Epithelial cell of prostate (primary cell): ENCODE data around the gene DNM3.
"Not testable (repeated sequence)": the region's sequence is repeated elsewhere in the genome, so short reads cannot be mapped to it uniquely, and the experiment has no call there.

ENCODE experiments used
- DNase-seq: peaks from one replicate; pipeline ENCODE4 v3.0.0-alpha.2; 2011; ENCODE audit warnings: low read depth, low spot score
- H3K27ac ChIP-seq: fragments of 450-650 bp; 2 replicates; pipeline ENCODE4 v1.5.1; 2017; ENCODE audit warnings: mild to moderate bottlenecking

The DNM3 gene

GRCh38 chr1:172363852-172364251 is 522.6 kb downstream of the DNM3 start:
- DNase-seq, result no peak
- H3K27ac ChIP-seq, result no peak overlapping the region

- not testable (repeated sequence) for H3K27ac ChIP-seq, DNase-seq
Observed at GRCh38 chr1:172371646-172372045, 530.3 kb downstream of the DNM3 start.

GRCh38 chr1:172373864-172374263 is 532.6 kb downstream of the DNM3 start:
- DNase-seq, result no peak
- no peak overlapping the region for H3K27ac ChIP-seq

- H3K27ac ChIP-seq, result no peak overlapping the region
Observed at GRCh38 chr1:172375211-172375631, 533.9 kb downstream of the DNM3 start.

GRCh38 chr1:172376431-172376830 is 535.1 kb downstream of the DNM3 start:
- DNase-seq, result no peak
- no peak overlapping the region for H3K27ac ChIP-seq

More at GRCh38 chr1:172375211-172375631, 533.9 kb downstream of the DNM3 start:
- no peak for DNase-seq

- H3K27ac ChIP-seq, result no peak overlapping the region
- DNase-seq, result no peak
Observed at GRCh38 chr1:172377565-172377964, 536.3 kb downstream of the DNM3 start.

GRCh38 chr1:172378109-172378760 is 536.9 kb downstream of the DNM3 start:
- no peak for DNase-seq

GRCh38 chr1:172380441-172381244 is 539.3 kb downstream of the DNM3 start:
- no peak overlapping the region for H3K27ac ChIP-seq
- no peak for DNase-seq

More at GRCh38 chr1:172378109-172378760, 536.9 kb downstream of the DNM3 start:
- H3K27ac ChIP-seq, result no peak overlapping the region

GRCh38 chr1:172381946-172382345 is 540.6 kb downstream of the DNM3 start:
- no peak for DNase-seq
- H3K27ac ChIP-seq, result no peak overlapping the region

- no peak for DNase-seq
- no peak overlapping the region for H3K27ac ChIP-seq
Observed at GRCh38 chr1:172382406-172382805, 541.1 kb downstream of the DNM3 start.

- H3K27ac ChIP-seq, result no peak overlapping the region
Observed at GRCh38 chr1:172382990-172383389, 541.7 kb downstream of the DNM3 start.

GRCh38 chr1:172383536-172383935 is 542.2 kb downstream of the DNM3 start:
- no peak for DNase-seq
- H3K27ac ChIP-seq, result no peak overlapping the region

More at GRCh38 chr1:172382990-172383389, 541.7 kb downstream of the DNM3 start:
- no peak for DNase-seq

- DNase-seq, result no peak
- H3K27ac ChIP-seq, result no peak overlapping the region
Observed at GRCh38 chr1:172384656-172385055, 543.4 kb downstream of the DNM3 start.

GRCh38 chr1:172386046-172386445 is 544.7 kb downstream of the DNM3 start:
- no peak for DNase-seq
- no peak overlapping the region for H3K27ac ChIP-seq

- DNase-seq, result no peak
- H3K27ac ChIP-seq, result no peak overlapping the region
Observed at GRCh38 chr1:172388490-172388889, 547.2 kb downstream of the DNM3 start.

GRCh38 chr1:172390301-172390682 is 549.0 kb downstream of the DNM3 start:
- DNase-seq, result no peak
- no peak overlapping the region for H3K27ac ChIP-seq

GRCh38 chr1:172390683-172391551 is 549.6 kb downstream of the DNM3 start:
- no peak overlapping the region for H3K27ac ChIP-seq

GRCh38 chr1:172391976-172392375 is 550.7 kb downstream of the DNM3 start:
- H3K27ac ChIP-seq, result no peak overlapping the region
- no peak for DNase-seq

More at GRCh38 chr1:172390683-172391551, 549.6 kb downstream of the DNM3 start:
- no peak for DNase-seq

GRCh38 chr1:172393354-172393753 is 552.1 kb downstream of the DNM3 start:
- H3K27ac ChIP-seq, result no peak overlapping the region
- DNase-seq, result no peak

- no peak for DNase-seq
- peak overlapping the region; percentile 9 for H3K27ac ChIP-seq
Observed at GRCh38 chr1:172394141-172394751, 552.9 kb downstream of the DNM3 start.
